Tibial artery (tissue), 4 donors: Measurements from ENCODE around the gene MKNK2.

ENCODE experiments used
- DNase-seq, 2 donors: peaks; one replicate each; pipeline ENCODE4 v3.0.0-alpha.2; 2019
- H3K27ac ChIP-seq, 2 donors: fragments of 200-600 bp; sonication (generic) in 1 of 2; 1 replicate in 1 of 2; 2 replicates in 1 of 2; pipeline ENCODE4 v1.5.1; 2018 to 2019; ENCODE audit warnings: mild to moderate bottlenecking in 1 of 2
- H3K27me3 ChIP-seq, 2 donors: fragments of 200-600 bp; sonication (generic) in 1 of 2; one replicate each; pipeline versions ENCODE4 v1.5.1 to v1.6.0; 2016 to 2019
- H3K36me3 ChIP-seq, 3 donors: fragments of 200-600 bp; sonication (generic) in 2 of 3; one replicate each; pipeline ENCODE4 v1.5.1; 2016 to 2019; ENCODE audit warnings: mild to moderate bottlenecking in 2 of 3
- H3K4me1 ChIP-seq, 4 donors: fragments of 200-600 bp; sonication (generic) in 2 of 4; 1 replicate in 3 of 4; 2 replicates in 1 of 4; pipeline ENCODE4 v1.5.1; 2016 to 2019
- H3K4me3 ChIP-seq, 2 donors: fragments of 200-600 bp; sonication (generic) in 1 of 2; 1 replicate in 1 of 2; 2 replicates in 1 of 2; pipeline ENCODE4 v1.5.1; 2018 to 2019; ENCODE audit warnings: mild to moderate bottlenecking in 2 of 2
- H3K9me3 ChIP-seq, 3 donors: fragments of 200-600 bp; sonication (generic) in 1 of 3; one replicate each; pipeline ENCODE4 v1.5.1; 2016 to 2019
- intact Hi-C: fragments of 100-400 bp; cut with DNase I; formaldehyde crosslinking; loops from one replicate; pipeline ENCODE4 v1.15.0; 2023; ENCODE audit warnings: low total_unique reads
- TF ChIP-seq, protein P1 (sequence below), 2 experiments: fragments of 200-600 bp in 1 of 2; fragments of 450-650 bp in 1 of 2; IDR thresholded peaks; one replicate each; pipeline ENCODE4 v1.5.1; 2017 to 2019; ENCODE audit warnings: antibody characterized with exemption in 2 of 2, mild to moderate bottlenecking in 1 of 2, moderate library complexity in 1 of 2

MKNK2 gene

GRCh38 chr19:2064788-2065524 lies 13.9 kb upstream of the MKNK2 start:
- peaks cover 6 to 44% (median 31%) of the 10 kb centered on the region in 4 donors for H3K4me1 ChIP-seq
- H3K9me3 ChIP-seq, result no peaks in the 10 kb centered on the region
- peak overlapping the region; percentile 78 to 84 for H3K27ac ChIP-seq
- H3K27me3 ChIP-seq, result no peaks in the 10 kb centered on the region
- no peaks in the 10 kb centered on the region for H3K36me3 ChIP-seq
- TF ChIP-seq, protein P1, sequence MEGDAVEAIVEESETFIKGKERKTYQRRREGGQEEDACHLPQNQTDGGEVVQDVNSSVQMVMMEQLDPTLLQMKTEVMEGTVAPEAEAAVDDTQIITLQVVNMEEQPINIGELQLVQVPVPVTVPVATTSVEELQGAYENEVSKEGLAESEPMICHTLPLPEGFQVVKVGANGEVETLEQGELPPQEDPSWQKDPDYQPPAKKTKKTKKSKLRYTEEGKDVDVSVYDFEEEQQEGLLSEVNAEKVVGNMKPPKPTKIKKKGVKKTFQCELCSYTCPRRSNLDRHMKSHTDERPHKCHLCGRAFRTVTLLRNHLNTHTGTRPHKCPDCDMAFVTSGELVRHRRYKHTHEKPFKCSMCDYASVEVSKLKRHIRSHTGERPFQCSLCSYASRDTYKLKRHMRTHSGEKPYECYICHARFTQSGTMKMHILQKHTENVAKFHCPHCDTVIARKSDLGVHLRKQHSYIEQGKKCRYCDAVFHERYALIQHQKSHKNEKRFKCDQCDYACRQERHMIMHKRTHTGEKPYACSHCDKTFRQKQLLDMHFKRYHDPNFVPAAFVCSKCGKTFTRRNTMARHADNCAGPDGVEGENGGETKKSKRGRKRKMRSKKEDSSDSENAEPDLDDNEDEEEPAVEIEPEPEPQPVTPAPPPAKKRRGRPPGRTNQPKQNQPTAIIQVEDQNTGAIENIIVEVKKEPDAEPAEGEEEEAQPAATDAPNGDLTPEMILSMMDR (IDR thresholded peaks at IDR 0.05), result peak in 1 of 2 experiments; percentile 20
- intact Hi-C loops, result no loop called here
- peak overlapping the region; percentile 13 to 30 for H3K4me3 ChIP-seq
- DNase-seq, result peak; percentile 58 to 87

DNA sequence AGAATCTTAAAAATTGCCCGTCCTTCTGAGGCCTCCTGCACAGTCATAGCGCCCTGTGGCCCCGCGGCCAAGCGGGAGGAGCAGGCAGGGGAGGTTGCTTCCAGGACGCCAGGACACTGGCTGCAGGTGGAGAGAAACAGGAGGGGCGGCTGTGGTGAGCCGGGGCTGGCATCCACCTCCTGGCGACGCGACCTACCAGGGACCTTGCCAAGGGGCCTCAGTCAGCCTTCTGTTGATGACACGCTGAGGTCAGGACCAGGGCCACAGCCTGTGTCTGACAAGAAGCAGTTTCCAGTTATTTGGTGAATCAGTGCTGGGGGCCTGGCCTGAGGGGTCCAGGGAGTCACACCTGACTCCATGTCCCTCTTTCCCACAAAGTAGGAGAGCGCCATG lies 13.3 kb upstream of the MKNK2 start:
- intact Hi-C loops, result no loop called here
- Histone ChIP-seq H3K36me3 (no peaks in the 10 kb centered on the region), H3K4me3 (peak overlapping the region; percentile 13 to 30), H3K4me1 (peaks cover 10 to 44% (median 33%) of the 10 kb centered on the region in 4 donors), H3K9me3 (no peaks in the 10 kb centered on the region), H3K27ac (peak overlapping the region; percentile 78 to 84), H3K27me3 (no peaks in the 10 kb centered on the region)
- TF ChIP-seq, protein P1 (IDR thresholded peaks at IDR 0.05), result no peak
- no peak for DNase-seq

DNA sequence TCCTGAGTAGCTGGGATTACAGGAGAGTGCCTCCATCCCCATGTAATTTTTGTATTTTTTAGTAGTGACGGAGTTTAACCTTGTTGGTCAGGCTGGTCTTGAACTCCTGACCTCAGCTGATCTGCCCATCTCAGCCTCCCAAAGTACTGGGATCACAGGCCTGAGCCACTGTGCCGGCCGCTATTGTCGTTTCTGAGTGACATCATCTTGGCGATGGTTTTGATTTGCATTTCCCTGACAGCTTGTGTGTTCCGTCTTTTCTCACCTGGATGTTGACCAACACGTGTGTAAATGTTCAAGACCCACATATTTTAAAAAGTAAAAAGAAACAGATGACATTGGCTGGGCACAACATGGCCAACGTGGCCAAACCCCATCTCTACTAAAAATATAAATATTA lies 12.8 kb upstream of the MKNK2 start:
- peak overlapping the region; percentile 78 to 84 for H3K27ac ChIP-seq
- H3K36me3 ChIP-seq, result no peaks in the 10 kb centered on the region
- intact Hi-C loops, result no loop called here

GRCh38 chr19:2062770-2063169 lies 11.7 kb upstream of the MKNK2 start:
- intact Hi-C loops, result no loop called here
- H3K27ac ChIP-seq, result no peak overlapping the region
- H3K27me3 ChIP-seq, result no peaks in the 10 kb centered on the region
- H3K4me1 ChIP-seq, result peaks cover 10 to 53% (median 41%) of the 10 kb centered on the region in 4 donors
- DNase-seq, result no peak
- H3K4me3 ChIP-seq, result no peak overlapping the region
- no peaks in the 10 kb centered on the region for H3K9me3 ChIP-seq
- TF ChIP-seq, protein P1 (IDR thresholded peaks at IDR 0.05), result no peak
- no peaks in the 10 kb centered on the region for H3K36me3 ChIP-seq

More for the DNA sequence above, 12.8 kb upstream of the MKNK2 start:
- Histone ChIP-seq H3K27me3 (no peaks in the 10 kb centered on the region), H3K4me1 (peaks cover 10 to 48% (median 36%) of the 10 kb centered on the region in 4 donors), H3K4me3 (no peak overlapping the region), H3K9me3 (no peaks in the 10 kb centered on the region)
- TF ChIP-seq, protein P1 (IDR thresholded peaks at IDR 0.05), result no peak
- no peak for DNase-seq

DNA sequence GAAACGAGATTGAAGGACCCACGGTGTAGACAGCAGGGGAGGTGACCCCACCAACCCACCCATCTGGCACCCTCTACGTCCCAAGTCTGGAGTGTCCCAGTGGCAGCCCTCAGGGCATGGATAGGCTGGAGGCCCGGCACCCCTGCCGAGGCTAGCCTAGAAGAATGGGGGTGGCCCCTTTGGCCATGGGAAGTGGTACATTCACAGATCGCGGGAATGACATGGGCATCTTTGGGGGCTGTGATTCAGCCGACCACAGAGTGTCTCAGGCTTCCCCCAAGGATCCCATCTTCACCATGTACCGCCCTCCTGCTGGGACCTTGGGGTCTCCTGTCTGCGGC lies 11.3 kb upstream of the MKNK2 start:
- H3K36me3 ChIP-seq, result no peaks in the 10 kb centered on the region
- TF ChIP-seq, protein P1 (IDR thresholded peaks at IDR 0.05), result no peak
- H3K27ac ChIP-seq, result peak overlapping the region; percentile 98 to 100
- no peak for DNase-seq
- H3K4me1 ChIP-seq, result peaks cover 10 to 55% (median 43%) of the 10 kb centered on the region in 4 donors
- H3K9me3 ChIP-seq, result no peaks in the 10 kb centered on the region
- intact Hi-C loops, result no loop called here
- peak overlapping the region; percentile 74 to 75 for H3K4me3 ChIP-seq
- H3K27me3 ChIP-seq, result no peaks in the 10 kb centered on the region
